ENCODE measurements around the gene ZMIZ1.

Gene ZMIZ1

GRCh38 chr10:79063661-79064492 lies 4.9 kb upstream of the ZMIZ1 start:
- in situ Hi-C loops (cut with MboI; ENCODE audit: low sequenced_read_pairs): no loop called here

- in situ Hi-C loops (cut with MboI; ENCODE audit: low sequenced_read_pairs): no loop called here
Observed at GRCh38 chr10:79065091-79065551, 3.6 kb upstream of the ZMIZ1 start.

GRCh38 chr10:79065853-79066252 lies 2.9 kb upstream of the ZMIZ1 start:
- in situ Hi-C loops (cut with MboI; ENCODE audit: low sequenced_read_pairs): no loop called here

GRCh38 chr10:79066411-79067240 lies 2.1 kb upstream of the ZMIZ1 start:
- in situ Hi-C loops (cut with MboI; ENCODE audit: low sequenced_read_pairs): no loop called here

DNA sequence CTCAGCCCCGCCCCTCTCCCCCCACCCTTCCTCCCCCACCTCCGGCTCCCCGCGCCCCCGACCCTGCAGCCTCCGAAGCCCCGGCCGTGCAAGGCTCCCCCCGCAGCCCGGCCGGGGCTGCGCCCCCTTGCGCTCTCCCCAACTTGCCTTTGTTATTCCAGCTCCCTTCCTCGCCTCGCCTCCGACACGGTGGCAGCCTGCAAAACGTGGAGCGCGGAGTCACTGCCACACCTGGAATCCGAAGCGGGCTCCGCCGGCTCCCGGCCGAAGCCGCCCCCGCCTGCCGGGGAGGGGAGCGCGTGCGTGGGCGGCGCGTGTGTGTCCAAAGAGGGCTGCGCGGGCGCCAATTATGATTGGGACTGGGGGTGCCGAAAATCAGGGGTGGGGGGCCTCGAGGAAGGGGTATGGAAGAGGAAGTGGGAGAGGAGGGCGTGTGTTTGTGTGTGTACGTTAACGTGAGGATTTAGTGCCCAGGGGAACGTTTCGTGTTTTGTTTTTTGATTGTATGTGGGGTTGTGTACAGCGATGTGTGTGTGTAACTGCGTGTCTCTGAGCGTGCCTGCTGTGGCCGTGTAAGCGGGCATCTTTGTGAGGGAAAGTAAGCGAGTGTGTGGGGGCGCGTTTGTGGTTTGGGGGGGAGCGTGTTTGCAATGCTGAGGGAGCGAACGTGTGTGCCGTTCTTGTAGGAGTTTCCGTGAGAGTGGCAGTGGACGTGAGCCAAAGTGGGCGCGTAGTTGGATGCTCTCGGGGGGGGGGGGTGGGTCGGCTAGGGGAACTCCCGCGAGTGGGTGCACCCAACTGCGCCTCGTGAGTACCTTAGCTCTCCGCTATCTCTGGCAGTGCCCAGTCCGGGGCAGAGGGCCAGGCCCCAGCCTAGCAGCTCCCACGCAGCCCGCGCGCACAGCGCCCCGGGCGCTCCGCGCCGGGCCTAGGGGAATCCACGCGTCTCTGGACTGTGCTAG lies 1.2 kb upstream of the ZMIZ1 start:
- in situ Hi-C loops (cut with MboI; ENCODE audit: low sequenced_read_pairs): no loop called here

- in situ Hi-C loops (cut with MboI; ENCODE audit: low sequenced_read_pairs): no loop called here
Observed at GRCh38 chr10:79068203-79068561, 584 bp upstream of the ZMIZ1 start.

DNA sequence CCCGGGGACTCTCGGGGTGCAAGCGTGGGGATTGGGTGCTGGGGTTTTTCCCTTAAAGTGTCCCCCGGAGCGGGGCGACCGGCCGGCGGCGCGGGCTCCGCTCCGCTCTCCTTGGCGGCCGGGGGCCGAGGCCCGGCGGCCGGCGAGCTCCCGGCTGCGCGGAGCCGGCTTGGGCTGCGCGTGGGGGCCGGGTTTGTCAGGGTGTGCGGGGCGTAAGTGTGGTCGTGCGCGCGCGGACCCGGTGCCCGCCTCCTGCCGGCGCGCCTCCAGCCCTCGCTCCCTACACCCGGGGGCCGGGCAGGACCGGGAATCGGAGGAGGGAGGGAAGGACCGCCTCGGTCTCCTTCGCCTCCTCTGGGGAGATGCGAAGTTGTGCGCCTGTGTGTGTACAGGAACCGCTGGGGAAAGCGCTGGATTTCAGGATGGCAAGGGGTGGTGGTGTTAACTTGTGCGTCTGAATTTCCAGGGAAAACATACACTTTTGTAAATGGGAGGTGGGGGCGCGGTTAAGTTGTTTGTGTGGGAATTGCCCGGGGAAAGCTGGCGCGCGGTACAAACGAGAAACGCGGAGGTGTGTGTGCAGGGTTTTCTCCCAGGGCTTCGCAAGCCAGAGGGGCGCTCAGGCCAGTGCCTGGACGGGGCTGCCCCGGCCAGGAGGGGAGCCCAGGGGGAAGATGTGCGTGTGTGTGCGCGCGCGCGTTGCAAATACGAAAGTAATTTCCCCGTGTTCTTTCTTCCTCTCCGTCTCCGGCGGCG lies 737 bp downstream of the ZMIZ1 start:
- in situ Hi-C loops (cut with MboI; ENCODE audit: low sequenced_read_pairs): no loop called here

- in situ Hi-C loops (cut with MboI; ENCODE audit: low sequenced_read_pairs): no loop called here
Observed at GRCh38 chr10:79070081-79070605, 1.4 kb downstream of the ZMIZ1 start.

- in situ Hi-C loops (cut with MboI; ENCODE audit: low sequenced_read_pairs): no loop called here
Observed at GRCh38 chr10:79070606-79071395, 2.0 kb downstream of the ZMIZ1 start.

DNA sequence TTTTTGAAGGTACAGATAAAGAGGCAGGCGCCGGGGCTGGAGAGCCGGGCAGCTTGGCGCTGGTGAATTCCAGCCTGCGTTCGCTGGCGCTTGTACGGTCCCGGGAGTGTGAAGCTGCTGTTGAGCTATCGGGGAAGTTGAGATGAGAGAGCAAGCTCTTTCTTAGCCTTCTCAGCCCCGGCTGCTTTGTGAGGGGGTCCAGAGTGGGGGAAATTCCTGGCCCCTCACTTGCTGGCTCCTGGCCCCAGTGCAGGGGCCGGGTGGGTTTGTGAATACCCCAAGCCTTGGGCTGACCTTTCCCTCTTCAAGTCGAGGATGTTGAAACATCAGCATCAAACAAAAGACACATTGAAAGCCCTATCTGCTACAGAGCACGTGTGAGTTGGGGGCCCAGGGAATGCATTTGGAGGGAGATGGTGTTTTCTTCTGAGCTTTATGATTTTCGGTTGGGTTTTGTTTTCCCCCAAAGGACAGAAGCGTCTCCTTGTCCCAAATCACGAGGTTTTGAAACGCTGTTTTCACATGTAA lies 2.7 kb downstream of the ZMIZ1 start:
- in situ Hi-C loops (cut with MboI; ENCODE audit: low sequenced_read_pairs): no loop called here

DNA sequence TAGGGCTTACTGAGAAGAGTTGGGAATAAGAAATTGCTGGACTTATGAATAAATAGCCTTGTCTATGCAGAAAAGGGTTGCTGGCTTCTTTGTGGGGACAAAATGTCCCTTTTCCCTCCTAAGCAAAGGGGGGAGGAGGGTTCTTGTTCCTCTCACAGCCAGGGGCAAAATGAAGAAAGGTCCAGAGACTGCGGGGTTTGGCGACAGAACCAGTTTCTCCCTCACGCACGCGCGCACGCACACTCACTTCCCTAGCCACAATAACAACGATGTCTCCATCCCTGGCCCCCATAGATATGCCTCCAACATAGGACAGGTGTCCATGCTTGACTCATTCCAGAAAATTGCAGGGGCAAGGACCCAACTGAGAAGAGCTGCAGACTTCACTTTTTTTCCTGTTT lies 3.3 kb downstream of the ZMIZ1 start:
- in situ Hi-C loops (cut with MboI; ENCODE audit: low sequenced_read_pairs): no loop called here

- in situ Hi-C loops (cut with MboI; ENCODE audit: low sequenced_read_pairs): no loop called here
Observed at GRCh38 chr10:79072994-79073645, 4.4 kb downstream of the ZMIZ1 start.

GRCh38 chr10:79073784-79074432 lies 5.1 kb downstream of the ZMIZ1 start:
- in situ Hi-C loops (cut with MboI; ENCODE audit: low sequenced_read_pairs): no loop called here

GRCh38 chr10:79074732-79075131 lies 6.0 kb downstream of the ZMIZ1 start:
- in situ Hi-C loops (cut with MboI; ENCODE audit: low sequenced_read_pairs): no loop called here

DNA sequence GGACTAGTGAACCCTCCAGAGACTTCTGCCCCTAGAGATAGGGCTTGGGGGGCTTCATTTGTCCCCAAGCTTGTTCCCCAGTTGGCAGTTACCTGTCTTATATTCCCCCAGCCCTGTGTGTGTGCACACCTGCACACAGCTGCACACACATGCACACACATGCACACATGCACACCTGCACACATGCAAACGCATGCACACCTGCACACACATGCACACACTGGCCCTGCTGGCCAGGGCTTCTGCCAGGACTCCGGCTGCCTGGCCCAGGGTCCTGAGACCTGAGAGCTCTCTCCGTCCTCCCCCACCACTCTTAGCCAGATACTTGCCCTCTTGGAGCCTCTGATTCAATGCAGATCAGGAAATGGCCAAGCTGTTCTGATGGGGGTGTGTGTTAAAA lies 6.7 kb downstream of the ZMIZ1 start:
- in situ Hi-C loops (cut with MboI; ENCODE audit: low sequenced_read_pairs): no loop called here

GRCh38 chr10:79077488-79078173 lies 8.9 kb downstream of the ZMIZ1 start:
- in situ Hi-C loops (cut with MboI; ENCODE audit: low sequenced_read_pairs): no loop called here

DNA sequence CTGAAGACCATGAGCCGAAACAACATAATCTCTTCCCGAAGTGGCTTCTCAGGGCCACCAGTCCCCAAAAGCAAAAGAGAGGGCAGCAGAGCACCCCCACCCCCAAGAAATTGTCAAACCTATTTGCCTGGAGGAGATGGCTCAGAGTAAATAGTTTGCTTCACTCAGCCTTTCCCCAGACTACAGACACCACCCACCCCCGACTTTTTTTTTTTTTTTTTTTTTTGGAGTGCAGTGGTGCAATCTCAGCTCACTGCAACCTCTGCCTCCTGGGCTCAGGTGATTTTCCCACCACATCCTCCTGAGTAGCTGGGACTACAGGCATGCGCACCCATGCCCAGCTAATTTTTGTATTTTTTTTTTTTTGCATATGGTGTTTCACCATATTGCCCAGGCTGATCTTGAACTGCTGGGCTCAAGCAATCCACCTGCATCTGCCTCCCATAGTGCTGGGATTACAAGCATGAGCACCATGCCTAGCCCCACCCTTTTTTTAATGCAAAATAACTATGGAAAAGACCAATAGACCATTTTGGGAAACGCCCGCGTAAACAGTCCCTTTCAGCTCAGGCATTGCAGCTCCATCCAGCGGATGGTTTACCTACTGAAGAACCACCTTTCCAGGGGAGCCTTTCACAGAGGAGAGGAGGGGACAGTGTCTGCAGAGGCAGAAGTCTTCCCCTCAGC lies 9.7 kb downstream of the ZMIZ1 start:
- in situ Hi-C loops (cut with MboI; ENCODE audit: low sequenced_read_pairs): no loop called here
